Heart right ventricle (tissue), 16 donors: ENCODE data around the gene FAM219A. TPM values are rescaled to one million over a fixed set of nuclear protein-coding genes. Genes with fewer than 3 reads are reported as not detected.

Experiments used
- ATAC-seq, 8 donors: fragments of 200-7000 bp; cut with Tn5 transposase; one replicate each; pipeline ENCODE4 v1.9.1; 2020; ENCODE audit warnings: mild to moderate bottlenecking in 8 of 8, moderate library complexity in 8 of 8, moderate number of reproducible peaks in 1 of 8
- DNase-seq, 2 donors: peaks; one replicate each; pipeline ENCODE4 v3.0.0-alpha.2; 2020
- H3K27ac ChIP-seq, 10 donors: fragments of 200-600 bp; sonication (generic) in 2 of 10; one replicate each; pipeline versions ENCODE4 v1.5.0 to v1.8.0; 2020 to 2022; ENCODE audit warnings: mild to moderate bottlenecking in 3 of 10
- H3K27me3 ChIP-seq, 7 donors: fragments of 200-600 bp; one replicate each; pipeline ENCODE4 v1.8.0; 2021 to 2022; ENCODE audit warnings: mild to moderate bottlenecking in 2 of 7
- H3K36me3 ChIP-seq, 9 donors: fragments of 200-600 bp; sonication (generic) in 1 of 9; one replicate each; pipeline versions ENCODE4 v1.5.0 to v1.8.0; 2020 to 2022; ENCODE audit warnings: mild to moderate bottlenecking in 2 of 9
- H3K4me1 ChIP-seq, 9 donors: fragments of 200-600 bp; sonication (generic) in 1 of 9; one replicate each; pipeline versions ENCODE4 v1.5.0 to v1.8.0; 2020 to 2022; ENCODE audit warnings: mild to moderate bottlenecking in 4 of 9
- H3K4me3 ChIP-seq, 10 donors: fragments of 200-600 bp; sonication (generic) in 2 of 10; one replicate each; pipeline versions ENCODE4 v1.5.0 to v1.8.0; 2020 to 2022; ENCODE audit warnings: mild to moderate bottlenecking in 7 of 10, moderate library complexity in 2 of 10
- H3K9me3 ChIP-seq, 11 donors: fragments of 200-600 bp in 10 of 11; sonication (generic) in 2 of 11; one replicate each; pipeline versions ENCODE4 v1.5.0 to v1.8.0; 2013 to 2022; ENCODE audit warnings: mild to moderate bottlenecking in 2 of 11, control low read depth in 1 of 11, moderate library complexity in 1 of 11
- CTCF ChIP-seq, 9 donors: fragments of 200-600 bp; sonication (generic) in 2 of 9; IDR thresholded peaks; one replicate each; pipeline versions ENCODE4 v1.5.0 to v1.8.0; 2021 to 2022; ENCODE audit warnings: antibody characterized with exemption in 9 of 9, mild to moderate bottlenecking in 5 of 9, moderate library complexity in 1 of 9
- WGBS, 2 donors: extraction: QIAGEN DNeasy Blood & Tissue Kit; methylation state at CpG; one replicate each; pipeline ENCODE4 v1.1.7; 2013; ENCODE audit warnings: inconsistent platforms in 1 of 2; 5-methylcytosine and 5-hydroxymethylcytosine counted together
- intact Hi-C, 10 donors: fragments of 100-400 bp; cut with DNase I; formaldehyde crosslinking; loops; one replicate each; pipeline versions ENCODE4 v1.11.1 to v1.14.2; 2022
- polyA plus RNA-seq, 2 donors: library from polyadenylated mRNA; stranded (reverse); fragments of 200-250 nt; gene quantifications; one replicate each; pipeline ENCODE4 v1.2.3, GENCODE V29; 2013
- total RNA-seq, 10 donors: library from RNA; stranded (reverse); fragmentation: NEBNext Ultra II Directional in 3 of 10; extraction: Animal tissue kit (Norgen Biotek cat#: 25700) in 3 of 10; gene quantifications; one replicate each; pipeline versions ENCODE4 v1.2.1 to v1.2.4, GENCODE V29; 2021 to 2023
- donor health status: Arrhythmogenic right ventricular cardiomyopathy.
- donor health status: ischemic (EF 13 %, LVEDD 7.1; RV severe dilation, severe dysfunction).
- donor health status: healthy with polysubstance abuse.
- donor health status: DM: no; HTN: yes; CAD: no.
- donor health status: DM: no; HTN: no; CAD: no.
- donor health status: ischemic (EF 25% LVEDD 6.9; RV normal size, moderate dysfunction).
- donor health status: ischemic (EF 25% LVEDD 5.7; RV mildly dilated, moderate dysfunction).
- donor health status: healthy.
- donor health status: DM: yes; HTN: yes; CAD: no.
- donor health status: Ischemic cardiomyopathy.
- donor health status: ischemic (EF 35%, LVEDD 5.7; RV mildly dilated, moderate dysfunction).
- donor health status: nonischemic (EF 11% LVEDD 7.7; RV severe dilation, severe dysfunction).
- donor health status: DM: yes; HTN: yes; CAD: no.
- donor health status: PGD.
- donor health status: ischemic (EF 29% LVEDD 5.4; RV normal size, mild dysfunction).
- donor health status: nonischemic (EF 23%, LVEDD 6.1; RV moderate dilation, normal function).

The FAM219A gene
- total and polyA plus RNA-seq, 12 donors: 15.1 to 38.6 (median 25.9) TPM

DNA sequence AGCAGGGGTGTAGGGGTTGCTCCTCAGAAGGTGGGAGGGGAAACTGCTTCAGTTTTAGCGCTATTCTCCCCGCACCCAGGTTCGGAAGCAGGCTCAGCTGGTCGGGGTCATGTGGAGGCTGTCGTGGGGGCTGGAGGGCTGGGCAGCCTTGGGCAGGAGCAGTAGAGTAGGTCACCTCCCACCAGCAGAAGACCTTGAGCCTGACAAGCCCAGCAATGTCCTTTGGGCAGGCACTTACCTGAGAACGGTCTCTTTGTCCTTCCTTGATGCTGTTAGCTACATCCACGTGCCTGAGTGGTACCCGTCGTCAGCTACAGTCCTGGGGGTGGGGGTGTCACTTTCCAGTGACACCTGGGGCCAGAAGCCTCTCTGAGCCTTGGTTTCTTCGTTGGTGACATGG is 44.1 kb upstream of the FAM219A start:
- ATAC-seq (peak in 3 of 8 donors; percentile 3 to 10 (median 10)), DNase-seq (no peak)
- Histone ChIP-seq H3K27ac (peak overlapping the region in 2 of 10 donors; percentile 10 to 28), H3K27me3 (peaks cover 0 to 5% (median 0%) of the 10 kb centered on the region in 7 donors), H3K4me3 (no peak overlapping the region), H3K36me3 (no peaks in the 10 kb centered on the region), H3K4me1 (peaks cover 0 to 26% (median 14%) of the 10 kb centered on the region in 9 donors), H3K9me3 (no peaks in the 10 kb centered on the region)
- intact Hi-C loops: loop anchor here in 7 of 10 donors (5.0 to 10.0 kb wide), 7 partner anchors 45 to 168 kb away; no protein-coding TSS in a partner anchor
- no peak for TF ChIP-seq CTCF (IDR thresholded peaks at IDR 0.05)
- WGBS, 2 donors: 43 to 49% methylated on average over 10 of the region's 10 CpGs

- ATAC-seq (peak; percentile 49 to 93 (median 84)), DNase-seq (peak; percentile 38 to 64)
- H3K4me3 ChIP-seq: no peak overlapping the region
- WGBS, 2 donors: 11 to 22% methylated on average over 5 of the region's 5 CpGs
- peaks cover 0 to 5% (median 0%) of the 10 kb centered on the region in 7 donors for H3K27me3 ChIP-seq
- peak overlapping the region in 2 of 10 donors; percentile 1 to 28 for H3K27ac ChIP-seq
- H3K4me1 ChIP-seq: peaks cover 0 to 26% (median 14%) of the 10 kb centered on the region in 9 donors
- TF ChIP-seq CTCF (IDR thresholded peaks at IDR 0.05): peak in 6 of 9 donors; percentile 25 to 55 (median 43)
- no peaks in the 10 kb centered on the region for H3K36me3 ChIP-seq
- H3K9me3 ChIP-seq: no peaks in the 10 kb centered on the region
- intact Hi-C loops: loop anchor here (1.0 to 10.0 kb wide), 12 partner anchors 45 to 167 kb away; no protein-coding TSS in a partner anchor
Observed at GRCh38 chr9:34501889-34502425, 43.6 kb upstream of the FAM219A start.

- Histone ChIP-seq H3K27ac (peak overlapping the region in 1 of 10 donors; percentile 1), H3K4me3 (no peak overlapping the region), H3K36me3 (no peaks in the 10 kb centered on the region), H3K9me3 (no peaks in the 10 kb centered on the region), H3K4me1 (peaks cover 0 to 26% (median 14%) of the 10 kb centered on the region in 9 donors), H3K27me3 (peaks cover 0 to 5% (median 0%) of the 10 kb centered on the region in 7 donors)
- 48 to 62% methylated on average over 2 of the region's 2 CpGs for WGBS, 2 donors
- intact Hi-C loops: loop anchor here (1.0 to 10.0 kb wide), 12 partner anchors 46 to 167 kb away; no protein-coding TSS in a partner anchor
- no peak for TF ChIP-seq CTCF (IDR thresholded peaks at IDR 0.05)
- no peak for DNase-seq
- no peak for ATAC-seq
Observed at GRCh38 chr9:34501372-34501771, 43.0 kb upstream of the FAM219A start.

DNA sequence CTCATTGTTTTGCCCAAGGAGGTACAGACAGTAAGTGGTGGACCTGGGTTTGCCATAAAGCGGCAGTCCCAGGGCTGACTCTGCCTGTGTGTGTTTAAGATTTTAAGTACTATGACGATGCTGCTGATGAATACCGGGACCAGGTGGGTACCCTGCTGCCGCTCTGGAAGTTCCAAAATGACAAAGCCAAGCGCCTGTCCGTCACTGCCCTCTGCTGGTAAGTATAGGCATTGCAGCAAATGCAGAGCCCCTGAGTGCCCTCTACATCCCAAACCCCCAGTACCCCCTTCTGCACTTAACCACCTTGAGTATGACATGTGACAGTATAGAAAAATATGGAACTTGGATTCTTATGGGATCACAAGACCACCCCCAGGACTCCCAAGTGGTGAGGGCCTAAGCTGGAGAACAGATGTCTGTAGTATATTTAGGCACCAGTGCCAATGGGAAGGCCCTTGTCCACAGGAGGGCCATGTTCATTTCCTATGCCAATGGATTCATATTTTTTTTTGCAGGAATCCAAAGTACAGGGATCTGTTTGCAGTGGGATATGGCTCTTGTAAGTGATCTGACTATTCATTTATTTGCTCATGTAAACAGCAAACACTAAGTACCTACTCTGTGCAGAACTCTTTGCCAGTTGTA is 42.4 kb upstream of the FAM219A start:
- WGBS, 2 donors: 2% methylated on average over 6 of the region's 6 CpGs
- intact Hi-C loops: loop anchor here (1.0 to 10.0 kb wide), 15 partner anchors 47 to 166 kb away; no protein-coding TSS in a partner anchor

More for the DNA sequence above, 42.4 kb upstream of the FAM219A start:
- ATAC-seq (peak in 7 of 8 donors; percentile 25 to 76 (median 46)), DNase-seq (peak; percentile 34 to 66)
- Histone ChIP-seq H3K4me1 (peaks cover 0 to 26% (median 14%) of the 10 kb centered on the region in 9 donors), H3K27me3 (peaks cover 0 to 5% (median 0%) of the 10 kb centered on the region in 7 donors), H3K36me3 (no peaks in the 10 kb centered on the region), H3K27ac (no peak overlapping the region), H3K4me3 (no peak overlapping the region), H3K9me3 (no peaks in the 10 kb centered on the region)
- peak; percentile 93 to 100 (median 98) for TF ChIP-seq CTCF (IDR thresholded peaks at IDR 0.05)
